ENCODE results near the gene HID1. TPM values are rescaled to one million over a fixed set of nuclear protein-coding genes. Genes with fewer than 3 reads are reported as not detected.
A peak's percentile ranks its signal among the peaks of the same experiment; 100 is the strongest.

Gene HID1
- polyA plus RNA-seq, 2 of the 4 experiments (the other 2 are of a cell fraction) = 5.2 to 11.7 TPM

DNA sequence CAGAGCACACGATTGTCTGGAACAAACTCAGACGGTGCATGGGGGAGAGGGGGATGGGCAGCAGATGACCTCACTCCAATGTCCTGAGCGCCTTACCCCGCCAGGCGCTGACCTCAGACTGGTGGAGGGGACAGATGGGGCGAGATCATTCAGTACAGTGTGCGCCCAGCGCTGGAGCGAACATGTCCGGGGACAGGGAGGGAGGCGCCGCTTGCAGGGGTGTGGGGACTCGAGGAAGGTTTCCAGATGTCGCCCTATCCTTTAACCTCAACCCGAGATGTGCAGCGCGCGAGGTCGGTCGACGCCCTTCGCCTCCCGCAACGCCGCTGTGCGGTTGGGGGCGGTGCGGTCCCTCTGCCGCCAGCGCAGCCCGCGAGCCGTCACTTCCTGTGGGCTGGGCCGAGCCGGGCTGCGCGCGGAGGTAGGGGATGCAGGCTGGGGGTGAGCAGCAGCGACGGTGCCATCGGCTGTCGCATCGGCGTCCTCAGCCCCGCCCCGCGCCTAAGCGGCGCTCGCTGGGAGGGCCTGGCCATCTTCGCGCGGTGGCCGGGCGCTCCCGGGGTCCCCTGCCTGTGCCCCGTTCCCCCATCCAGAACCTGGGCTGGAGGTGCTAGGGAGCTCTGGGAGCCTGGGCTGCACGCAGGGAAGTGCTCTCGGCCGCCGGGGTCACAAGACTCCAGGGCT, 9.6 kb upstream of the HID1 start (continued):
- TF ChIP-seq, protein P1, sequence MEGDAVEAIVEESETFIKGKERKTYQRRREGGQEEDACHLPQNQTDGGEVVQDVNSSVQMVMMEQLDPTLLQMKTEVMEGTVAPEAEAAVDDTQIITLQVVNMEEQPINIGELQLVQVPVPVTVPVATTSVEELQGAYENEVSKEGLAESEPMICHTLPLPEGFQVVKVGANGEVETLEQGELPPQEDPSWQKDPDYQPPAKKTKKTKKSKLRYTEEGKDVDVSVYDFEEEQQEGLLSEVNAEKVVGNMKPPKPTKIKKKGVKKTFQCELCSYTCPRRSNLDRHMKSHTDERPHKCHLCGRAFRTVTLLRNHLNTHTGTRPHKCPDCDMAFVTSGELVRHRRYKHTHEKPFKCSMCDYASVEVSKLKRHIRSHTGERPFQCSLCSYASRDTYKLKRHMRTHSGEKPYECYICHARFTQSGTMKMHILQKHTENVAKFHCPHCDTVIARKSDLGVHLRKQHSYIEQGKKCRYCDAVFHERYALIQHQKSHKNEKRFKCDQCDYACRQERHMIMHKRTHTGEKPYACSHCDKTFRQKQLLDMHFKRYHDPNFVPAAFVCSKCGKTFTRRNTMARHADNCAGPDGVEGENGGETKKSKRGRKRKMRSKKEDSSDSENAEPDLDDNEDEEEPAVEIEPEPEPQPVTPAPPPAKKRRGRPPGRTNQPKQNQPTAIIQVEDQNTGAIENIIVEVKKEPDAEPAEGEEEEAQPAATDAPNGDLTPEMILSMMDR (IDR thresholded peaks at IDR 0.05) = peak; percentile 11; the same call in 1 of the 3 replicates
- TF ChIP-seq NPAS2 (CRISPR knock-in tag; IDR thresholded peaks at IDR 0.05; ENCODE audit: borderline replicate concordance) (no peak), HEYL (CRISPR knock-in tag; IDR thresholded peaks at IDR 0.05) (no peak), ELK1 (IDR thresholded peaks at IDR 0.05; ENCODE audit: low read depth, low read length) (no peak), POLR2AphosphoS2 (conservative IDR thresholded peaks at IDR 0.05; ENCODE audit: low read length) (no peak), FOSL2 (IDR thresholded peaks at IDR 0.05) (no peak), FOSL2 (CRISPR knock-in tag; IDR thresholded peaks at IDR 0.05) (0 out of 2 replicates have a peak, but pooled peaks have one; percentile 15), NR3C1 (IDR thresholded peaks at IDR 0.05) (no peak), CHD2 (IDR thresholded peaks at IDR 0.05; ENCODE audit: low read length, partially characterized antibody) (peak; percentile 50), RCOR1 (IDR thresholded peaks at IDR 0.05; ENCODE audit: low read depth, low read length) (no peak), USF2 (IDR thresholded peaks at IDR 0.05) (no peak), HES2 (IDR thresholded peaks at IDR 0.05) (no peak), CBX2 (IDR thresholded peaks at IDR 0.05; ENCODE audit: borderline replicate concordance, low read depth) (no peak), E2F6 (IDR thresholded peaks at IDR 0.05; ENCODE audit: borderline replicate concordance, low read depth) (peak; percentile 92), RARB (CRISPR knock-in tag; IDR thresholded peaks at IDR 0.05) (no peak), RAD21 (conservative IDR thresholded peaks at IDR 0.05 in 1 of 2, IDR thresholded peaks at IDR 0.05 in 1 of 2) (peak in 1 of 2 experiments; percentile 33; a peak in 1 of 5 replicates), TP53 (CRISPR knock-in tag; IDR thresholded peaks at IDR 0.05) (no peak), CHD4 (IDR thresholded peaks at IDR 0.05; ENCODE audit: borderline replicate concordance) (no peak), HOXB5 (CRISPR knock-in tag; IDR thresholded peaks at IDR 0.05) (no peak), PHF8 (IDR thresholded peaks at IDR 0.05; ENCODE audit: borderline replicate concordance, low read depth) (peak; percentile 87), HMGXB4 (CRISPR knock-in tag; IDR thresholded peaks at IDR 0.05; ENCODE audit: borderline replicate concordance) (no peak), FOXS1 (CRISPR knock-in tag; IDR thresholded peaks at IDR 0.05) (no peak), RNF2 (IDR thresholded peaks at IDR 0.05; ENCODE audit: borderline replicate concordance, low read depth) (no peak), SMC3 (IDR thresholded peaks at IDR 0.05) (peak; percentile 23; the same call in 1 of the 3 replicates), HDAC2 (IDR thresholded peaks at IDR 0.05) (no peak), ESRRA (IDR thresholded peaks at IDR 0.05; ENCODE audit: borderline replicate concordance, low read length) (peak; percentile 39; the same call in 1 of the 2 replicates), CEBPB (IDR thresholded peaks at IDR 0.05) (no peak), NFE2L2 (conservative IDR thresholded peaks at IDR 0.05; ENCODE audit: low read length) (no peak), CBX8 (IDR thresholded peaks at IDR 0.05) (no peak), GATA3 (IDR thresholded peaks at IDR 0.05; ENCODE audit: borderline replicate concordance) (peak; percentile 20; the same call in 1 of the 2 replicates), ZSCAN20 (CRISPR knock-in tag; IDR thresholded peaks at IDR 0.05) (no peak), MAX (IDR thresholded peaks at IDR 0.05) (peak; percentile 96), EHF (CRISPR knock-in tag; IDR thresholded peaks at IDR 0.05) (no peak), ZFP36 (IDR thresholded peaks at IDR 0.05; ENCODE audit: borderline replicate concordance, partially characterized antibody) (no peak), HOXB13 (CRISPR knock-in tag; IDR thresholded peaks at IDR 0.05; ENCODE audit: low read depth) (no peak), SREBF2 (IDR thresholded peaks at IDR 0.05) (no peak)

Measured in A549 (cell line).